Activated effector memory CD4-positive, alpha-beta T cell treated with Interleukin-2 at 50 U/mL for 16 hours (primary cell): ENCODE results near the gene BTN2A1.
A peak's percentile ranks its signal among the peaks of the same experiment; 100 is the strongest.
"Not testable (repeated sequence)": the region's sequence is repeated elsewhere in the genome, so short reads cannot be mapped to it uniquely, and the experiment has no call there.

Experiments
- DNase-seq: peaks from one replicate; pipeline ENCODE4 v3.0.0-alpha.2; 2020

Gene BTN2A1

DNA sequence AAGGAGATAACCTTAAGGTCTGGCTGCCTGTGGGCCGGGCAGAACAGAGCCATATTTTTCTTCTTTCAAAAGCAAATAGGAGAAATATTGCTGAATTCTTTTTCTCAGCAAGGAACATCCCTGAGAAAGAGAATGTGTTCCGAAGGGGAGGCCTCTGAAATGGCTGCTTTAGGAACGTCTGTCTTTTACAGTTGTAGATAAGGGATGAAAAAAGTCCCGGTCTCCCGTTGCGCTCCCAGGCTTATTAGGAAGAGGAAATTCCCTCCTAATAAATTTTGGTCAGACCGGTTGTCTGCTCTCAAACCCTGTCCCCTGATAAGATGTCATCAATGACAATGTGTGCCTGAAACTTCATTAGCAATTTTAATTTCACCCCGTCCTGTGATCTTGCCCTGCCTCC, 24.1 kb upstream of the BTN2A1 start:
- DNase-seq, result not testable (repeated sequence)

DNA sequence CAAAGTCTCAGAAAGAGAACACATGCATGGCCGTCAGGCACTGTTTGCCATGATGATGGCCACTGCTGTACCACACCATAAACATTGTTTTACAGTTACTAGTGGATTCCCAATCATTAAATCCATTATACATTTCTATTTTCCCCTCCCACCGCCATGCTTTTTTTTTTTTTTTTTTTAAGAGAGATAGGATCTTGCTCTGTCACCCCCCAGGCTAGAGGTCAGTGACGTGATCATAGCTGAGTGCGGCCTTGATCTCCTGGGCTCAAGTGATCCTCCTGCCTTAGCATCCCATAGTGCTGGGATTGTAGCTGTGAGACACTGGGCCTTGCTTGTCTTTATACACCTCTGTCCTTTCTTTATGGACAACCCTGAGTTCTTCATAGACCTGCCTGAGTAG, 21.7 kb upstream of the BTN2A1 start:
- no peak for DNase-seq

DNA sequence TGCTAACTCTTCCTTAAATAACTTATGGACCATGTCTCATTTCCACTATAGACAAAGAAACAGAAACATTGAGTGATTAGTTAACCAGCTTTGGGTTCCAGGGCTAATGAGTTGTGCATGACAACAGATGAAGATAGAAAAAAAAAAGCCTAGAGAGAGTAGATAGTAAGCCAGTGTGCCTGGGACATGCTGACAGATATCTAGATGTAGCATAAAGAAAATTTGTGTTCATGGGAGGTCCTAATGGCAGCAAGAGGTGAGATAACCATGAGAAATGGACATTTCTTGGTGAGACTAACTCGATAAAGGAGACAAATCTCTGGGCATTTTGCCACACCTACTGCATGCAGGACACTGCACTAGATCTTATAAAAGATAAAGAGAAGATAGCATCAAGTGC, 20.2 kb upstream of the BTN2A1 start:
- no peak for DNase-seq

DNA sequence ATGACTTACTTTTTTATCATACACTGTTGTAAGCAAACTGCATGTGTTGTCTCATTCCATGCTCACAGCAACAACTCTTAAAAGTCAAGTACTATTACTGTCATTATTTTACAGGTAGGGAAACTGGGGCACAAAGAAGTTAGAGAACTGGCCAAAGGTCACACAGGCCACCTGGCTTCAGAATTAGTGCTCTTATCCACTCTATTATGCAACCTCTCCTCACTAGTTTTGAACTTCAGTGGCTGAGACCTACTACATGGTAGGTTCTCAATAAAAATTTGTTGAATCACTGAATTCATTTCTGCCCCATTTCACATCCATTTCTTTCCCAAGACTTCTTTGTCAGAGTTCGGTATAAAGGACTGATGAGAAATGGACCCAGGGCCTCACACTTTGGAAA, 19.8 kb upstream of the BTN2A1 start:
- DNase-seq, result no peak

DNA sequence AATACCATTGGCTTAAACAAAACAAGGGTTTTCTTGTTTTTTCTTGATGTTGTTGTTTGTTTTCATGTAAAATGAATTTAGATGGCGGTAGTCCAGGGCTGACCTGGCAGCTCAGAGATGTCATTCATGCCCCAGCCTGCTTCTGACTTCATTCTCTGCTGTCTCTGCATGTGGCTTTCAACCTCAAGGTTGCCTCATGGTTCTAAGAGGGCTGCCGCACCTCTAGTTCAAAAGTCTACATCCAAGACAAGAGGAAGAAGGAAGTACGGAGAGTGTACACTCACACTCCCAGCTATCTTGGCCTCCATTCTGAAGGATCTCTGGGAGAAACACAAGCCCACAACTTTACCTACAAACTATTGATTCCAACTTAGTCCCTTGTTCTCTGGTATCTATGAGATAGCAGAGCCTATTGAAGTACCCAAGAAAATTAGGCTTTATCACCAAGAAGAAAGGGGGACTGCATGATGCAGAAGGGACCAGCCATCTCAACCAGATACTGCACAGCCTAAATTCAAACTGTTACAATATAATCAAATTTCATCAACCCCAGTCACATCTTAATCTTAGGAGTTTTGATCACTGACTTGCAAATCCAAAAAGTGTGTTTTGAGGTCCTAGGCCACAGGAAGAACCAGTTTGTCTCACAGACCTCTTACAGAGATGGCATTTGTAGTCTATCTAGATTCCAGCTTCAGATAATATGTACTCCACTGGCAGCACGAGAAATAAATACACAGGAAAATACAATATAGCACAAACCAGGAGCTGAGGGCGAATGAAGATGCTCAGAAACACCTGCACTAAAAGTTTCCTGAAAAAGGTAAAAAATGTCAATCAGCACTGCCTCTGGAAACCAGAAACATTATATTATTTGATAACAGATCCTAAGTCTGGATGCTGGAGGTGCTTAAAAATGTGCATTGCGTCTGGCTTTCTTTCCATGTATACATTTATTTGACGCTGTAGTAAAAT, 18.3 kb upstream of the BTN2A1 start:
- DNase-seq, result no peak

DNA sequence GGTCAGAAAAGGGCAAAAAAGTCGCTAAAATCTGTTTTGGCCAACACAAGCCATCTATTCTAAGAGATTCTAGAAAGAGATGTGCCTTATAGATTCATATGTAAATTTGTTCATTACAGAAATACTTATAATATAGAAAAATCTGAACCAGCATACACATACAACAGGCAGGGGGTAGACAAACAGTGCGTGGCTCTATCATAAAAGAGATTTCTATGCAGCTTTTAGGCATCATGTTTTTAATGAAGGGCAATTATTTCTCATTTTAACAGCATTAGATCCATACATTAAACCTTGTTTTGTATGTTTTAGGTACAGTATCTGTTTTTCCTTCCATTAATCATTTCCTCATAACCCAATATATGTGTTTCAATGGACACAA, 16.8 kb upstream of the BTN2A1 start:
- DNase-seq, result no peak

DNA sequence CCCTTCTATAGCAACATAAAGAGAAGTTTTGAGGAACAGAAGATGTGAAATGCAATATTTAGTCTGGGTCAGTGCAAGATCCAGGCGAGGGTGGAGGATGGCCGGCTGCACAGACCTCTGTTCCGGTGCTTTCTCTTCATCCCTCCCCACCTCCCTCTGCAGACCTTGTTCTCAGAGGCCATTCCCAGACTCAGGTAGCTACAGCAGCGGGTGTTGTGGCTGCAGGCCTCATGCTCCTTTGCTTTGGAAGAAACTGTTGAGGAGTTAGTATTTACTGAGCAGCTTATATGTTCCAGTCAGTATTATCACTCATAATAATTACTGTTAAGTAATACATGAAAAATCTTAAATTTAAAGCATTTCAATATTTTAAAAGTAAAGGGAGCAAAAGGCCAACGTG, 15.8 kb upstream of the BTN2A1 start:
- DNase-seq, result no peak

DNA sequence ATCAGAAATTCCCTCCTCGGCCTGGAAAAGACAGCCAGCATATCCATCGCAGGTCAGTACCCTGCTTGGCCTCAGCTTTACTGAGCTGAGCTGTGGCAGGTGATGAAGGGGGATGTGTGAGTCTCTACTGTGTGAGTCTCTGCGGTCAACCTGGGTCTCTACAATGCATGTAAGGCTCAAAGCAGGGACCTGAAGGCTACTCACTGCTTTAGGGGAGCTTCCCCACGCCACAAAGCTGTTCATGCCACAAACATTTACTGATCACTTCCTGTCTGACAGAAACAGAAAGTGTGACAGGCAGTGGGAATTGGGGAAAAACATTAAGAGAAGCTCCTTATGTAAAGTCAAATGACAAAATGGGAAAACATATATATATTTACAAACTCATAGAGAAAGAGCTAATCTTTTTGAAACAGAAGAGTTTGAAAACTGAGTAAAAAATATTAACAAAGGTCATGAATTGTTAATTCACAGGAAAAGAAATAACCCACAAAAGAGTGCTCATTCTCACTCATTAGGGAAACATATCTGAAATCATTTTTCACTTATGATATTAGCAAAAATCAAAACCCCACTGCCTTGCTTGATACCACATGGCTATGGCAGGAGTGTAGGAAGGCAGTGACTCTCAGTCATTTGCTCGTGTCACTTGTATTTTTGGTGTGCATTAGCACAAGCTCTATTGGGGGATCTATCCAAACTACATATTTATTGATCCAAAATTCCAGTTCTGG, 11.7 kb upstream of the BTN2A1 start:
- peak; percentile 6 for DNase-seq

DNA sequence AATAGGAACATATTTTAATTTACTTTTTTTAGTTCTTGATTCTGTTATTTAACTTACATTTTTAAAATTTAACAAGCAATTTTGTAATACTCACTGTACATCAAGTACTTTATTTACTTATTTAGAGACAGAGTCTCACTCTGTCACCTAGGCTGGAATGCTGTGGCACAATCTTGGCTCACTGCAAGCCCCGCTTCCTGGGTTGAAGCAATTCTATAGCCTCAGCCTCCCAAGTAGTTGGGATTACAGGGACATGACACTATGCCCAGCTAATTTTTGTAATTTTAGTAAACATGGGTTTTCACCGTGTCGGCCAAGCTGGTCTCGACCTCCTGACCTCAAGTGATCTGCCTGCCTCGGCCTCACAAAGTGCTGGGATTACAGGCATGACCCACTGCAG, 10.5 kb upstream of the BTN2A1 start:
- no peak for DNase-seq

DNA sequence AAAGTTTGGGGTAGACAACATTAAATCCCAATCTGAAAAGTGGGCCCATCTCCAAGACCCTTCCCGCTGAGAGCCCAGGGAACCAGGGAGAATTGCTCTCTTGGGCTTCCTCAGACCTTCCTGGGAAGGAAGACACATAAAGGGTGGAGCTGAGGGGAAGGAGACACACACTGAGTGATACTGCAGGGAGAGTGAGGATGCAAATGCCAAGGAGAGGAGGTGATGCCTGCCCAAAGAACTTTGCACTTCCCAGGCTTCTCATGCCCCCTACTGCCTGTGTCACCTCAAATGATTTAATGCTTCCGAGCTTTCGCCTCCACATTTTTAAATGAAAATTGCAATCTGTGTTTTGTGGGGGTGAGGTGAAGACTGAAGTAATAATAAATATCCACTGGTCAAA, 7.5 kb upstream of the BTN2A1 start:
- DNase-seq, result no peak

DNA sequence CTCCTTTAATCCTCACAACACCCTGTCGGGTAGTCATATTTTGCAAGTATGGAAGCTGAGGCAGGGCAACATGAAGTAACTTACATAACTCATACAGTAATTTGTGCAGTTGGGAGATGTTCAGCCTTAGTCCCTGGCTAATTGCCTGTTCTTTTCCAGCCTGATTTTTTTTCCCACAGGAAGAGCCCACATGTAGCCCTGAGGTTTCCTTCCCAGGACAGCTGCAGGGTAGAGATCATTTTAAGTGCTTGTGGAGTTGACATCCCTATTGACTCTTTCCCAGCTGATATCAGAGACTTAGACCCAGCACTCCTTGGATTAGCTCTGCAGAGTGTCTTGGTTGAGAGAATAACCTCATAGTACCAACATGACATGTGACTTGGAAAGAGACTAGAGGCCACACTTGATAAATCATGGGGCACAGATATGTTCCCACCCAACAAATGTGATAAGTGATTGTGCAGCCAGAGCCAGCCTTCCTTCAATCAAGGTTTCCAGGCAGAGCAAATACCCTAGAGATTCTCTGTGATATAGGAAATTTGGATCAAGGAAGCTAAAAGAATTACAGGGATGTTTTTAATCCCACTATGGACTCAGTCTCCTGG, 5.0 kb upstream of the BTN2A1 start:
- no peak for DNase-seq

DNA sequence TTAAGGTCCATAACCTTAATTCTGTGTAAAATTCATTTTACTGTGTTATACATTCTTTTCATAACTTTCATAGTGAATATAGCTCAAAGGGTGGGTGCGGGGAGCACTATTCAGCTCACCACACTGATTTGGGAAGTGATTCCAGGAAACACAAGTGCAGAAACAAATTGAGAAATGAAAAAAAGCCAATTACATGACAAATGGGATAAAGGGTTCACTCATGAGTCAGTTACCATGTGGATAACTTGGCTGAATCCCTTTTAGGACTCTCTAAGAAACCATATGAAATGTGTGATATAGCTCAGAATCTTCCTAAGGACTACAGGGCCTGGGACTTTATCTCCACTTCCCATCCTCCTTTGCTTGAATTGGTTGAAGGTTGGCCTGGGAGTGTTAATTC, 3.1 kb upstream of the BTN2A1 start:
- no peak for DNase-seq

DNA sequence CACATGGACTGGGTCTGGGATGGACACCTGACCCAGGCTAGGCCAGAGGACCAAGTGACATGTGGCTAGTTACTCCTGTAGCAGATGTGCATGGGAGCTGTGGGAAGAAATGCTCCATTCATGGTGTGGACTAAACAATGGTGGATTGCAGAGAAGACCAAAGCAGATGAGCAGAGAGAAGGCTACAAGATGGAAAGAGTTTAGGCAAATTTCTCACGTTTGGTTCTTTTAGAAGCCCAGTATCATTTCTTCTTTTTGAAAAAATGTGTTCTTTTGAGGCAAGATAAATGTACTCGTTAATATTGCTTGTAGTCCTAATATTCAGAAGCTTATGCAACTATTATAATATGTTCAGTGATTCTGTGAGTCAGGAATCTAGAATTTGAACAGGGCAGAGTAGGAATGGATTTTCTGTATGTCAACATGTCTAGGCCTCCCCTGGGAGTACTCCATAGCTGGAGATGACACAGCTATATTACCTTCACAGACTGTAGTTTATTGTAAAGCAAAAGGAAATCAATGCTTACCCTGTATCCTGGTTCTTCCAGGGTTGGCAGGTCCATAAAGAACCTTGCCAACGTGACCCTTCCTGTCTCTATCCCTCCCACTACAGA, 2.3 kb upstream of the BTN2A1 start:
- DNase-seq, result no peak

DNA sequence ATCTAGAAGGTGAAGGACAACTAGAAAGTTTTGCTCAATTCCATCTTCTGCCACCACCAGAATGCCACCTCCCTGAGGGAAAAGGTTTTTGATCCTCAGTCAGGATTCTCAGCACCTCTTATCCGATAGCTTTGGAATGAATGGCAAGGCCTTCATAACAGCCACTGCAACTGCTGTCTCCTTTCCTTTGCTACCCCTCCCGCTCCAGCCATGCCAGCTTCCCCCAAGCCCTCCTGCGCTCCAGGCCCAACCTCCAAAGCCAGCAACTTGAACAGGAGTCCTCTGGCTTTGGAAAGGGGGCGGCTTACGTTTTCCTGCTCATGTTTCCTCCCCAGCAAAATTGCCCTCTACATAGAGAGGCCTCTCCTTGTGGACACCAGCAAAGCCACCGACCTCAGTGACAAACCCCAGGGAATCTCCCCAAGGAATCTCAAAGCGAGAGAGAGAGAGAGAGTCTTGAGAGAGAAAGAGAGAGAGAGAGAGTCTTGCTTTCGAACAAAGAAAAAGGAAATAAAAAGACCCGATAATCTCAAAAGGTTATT, 420 bp upstream of the BTN2A1 start:
- no peak for DNase-seq

DNA sequence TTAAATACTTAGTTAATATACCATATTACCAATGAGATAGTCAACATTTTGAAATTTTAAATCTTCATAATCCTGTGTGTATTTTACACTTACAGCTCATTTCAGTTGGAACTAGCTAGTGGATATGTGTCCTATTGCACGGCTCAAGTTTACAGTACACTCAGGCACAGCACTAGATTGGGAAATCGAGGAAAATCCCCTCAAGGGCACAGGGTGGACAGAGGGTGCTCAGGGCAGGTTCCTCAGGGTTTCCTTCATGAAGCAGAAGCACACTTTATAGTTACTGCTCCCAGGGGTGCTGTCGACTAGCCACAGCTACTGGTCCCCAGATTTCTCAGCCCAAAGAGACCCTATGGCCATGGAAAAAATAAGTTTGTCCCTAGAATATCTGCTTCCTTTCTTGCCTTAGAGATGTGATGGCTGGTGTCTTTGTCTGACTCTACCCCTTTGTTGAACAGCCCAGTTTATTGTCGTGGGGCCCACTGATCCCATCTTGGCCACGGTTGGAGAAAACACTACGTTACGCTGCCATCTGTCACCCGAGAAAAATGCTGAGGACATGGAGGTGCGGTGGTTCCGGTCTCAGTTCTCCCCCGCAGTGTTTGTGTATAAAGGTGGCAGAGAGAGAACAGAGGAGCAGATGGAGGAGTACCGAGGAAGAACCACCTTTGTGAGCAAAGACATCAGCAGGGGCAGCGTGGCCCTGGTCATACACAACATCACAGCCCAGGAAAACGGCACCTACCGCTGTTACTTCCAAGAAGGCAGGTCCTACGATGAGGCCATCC, 1.5 kb downstream of the BTN2A1 start:
- no peak for DNase-seq

DNA sequence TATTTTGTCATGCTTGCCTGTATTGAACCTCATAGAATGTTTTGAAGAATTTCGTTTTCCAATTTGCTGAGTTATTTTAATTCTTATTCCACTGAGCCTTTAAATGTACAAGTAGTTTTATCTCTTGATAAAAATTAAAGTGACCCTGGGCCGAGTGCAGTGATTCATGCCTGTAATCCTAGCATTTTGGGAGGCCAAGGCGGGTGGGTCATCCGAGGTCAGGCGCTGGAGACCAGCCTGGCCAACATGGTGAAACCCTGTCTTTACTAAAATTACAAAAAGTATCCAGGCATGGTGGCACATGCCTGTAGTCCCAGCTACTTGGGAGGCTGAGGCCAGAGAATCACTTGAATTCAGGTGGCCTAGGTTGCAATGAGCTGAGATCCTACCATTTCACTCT, 3.6 kb downstream of the BTN2A1 start:
- DNase-seq, result not testable (repeated sequence)

DNA sequence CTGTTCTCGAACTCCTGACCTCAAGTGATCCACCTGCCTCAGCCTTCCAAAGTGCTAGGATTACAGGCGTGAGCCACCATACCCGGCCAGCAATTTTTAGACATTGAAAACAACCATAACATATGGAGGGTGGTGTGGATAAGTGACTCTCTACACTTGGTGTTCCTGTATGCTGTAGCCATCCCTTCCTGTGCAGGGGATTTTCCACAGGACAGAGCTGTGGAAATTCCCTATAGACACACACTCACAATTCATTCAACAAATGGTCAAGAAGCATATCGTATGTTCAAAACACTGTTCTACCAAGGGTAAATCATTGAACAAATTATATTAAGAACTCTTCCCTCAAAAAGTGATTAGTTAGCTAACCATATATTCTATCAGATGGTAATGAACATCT, 6.3 kb downstream of the BTN2A1 start:
- no peak for DNase-seq

DNA sequence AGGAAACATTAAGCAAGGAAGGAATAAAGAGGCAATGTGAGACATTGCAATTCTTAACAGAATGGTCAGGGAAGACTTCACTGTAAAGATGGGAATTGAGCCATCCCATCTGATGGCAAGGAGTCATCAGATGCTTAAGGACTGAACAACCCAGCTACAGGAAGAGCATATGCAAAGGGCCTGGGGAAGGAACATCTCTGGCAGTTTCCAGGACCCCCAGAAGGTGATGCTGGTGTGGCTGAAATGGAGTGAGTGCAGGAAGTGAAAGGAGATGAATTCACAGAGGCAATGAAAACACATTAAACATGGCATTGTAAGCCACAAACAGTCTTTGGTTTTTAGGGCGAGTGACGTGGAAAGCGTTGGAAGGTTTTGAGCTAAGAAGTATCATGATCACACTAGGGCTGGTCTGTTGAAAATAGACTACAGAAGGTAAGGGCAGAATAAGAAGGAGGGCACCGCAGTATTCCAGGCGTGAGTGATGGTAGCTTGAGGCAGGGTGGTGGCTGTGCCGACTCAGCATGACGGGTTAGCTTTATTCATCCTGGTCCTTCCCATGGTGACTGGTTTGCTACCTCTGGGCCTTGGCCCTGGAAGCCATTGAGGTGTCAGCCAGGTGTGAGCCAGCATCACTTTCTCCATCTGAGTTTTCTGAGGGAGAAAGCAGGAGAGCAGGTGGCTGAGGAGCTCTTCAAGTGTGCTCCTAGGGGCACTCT, 6.8 kb downstream of the BTN2A1 start:
- no peak for DNase-seq

DNA sequence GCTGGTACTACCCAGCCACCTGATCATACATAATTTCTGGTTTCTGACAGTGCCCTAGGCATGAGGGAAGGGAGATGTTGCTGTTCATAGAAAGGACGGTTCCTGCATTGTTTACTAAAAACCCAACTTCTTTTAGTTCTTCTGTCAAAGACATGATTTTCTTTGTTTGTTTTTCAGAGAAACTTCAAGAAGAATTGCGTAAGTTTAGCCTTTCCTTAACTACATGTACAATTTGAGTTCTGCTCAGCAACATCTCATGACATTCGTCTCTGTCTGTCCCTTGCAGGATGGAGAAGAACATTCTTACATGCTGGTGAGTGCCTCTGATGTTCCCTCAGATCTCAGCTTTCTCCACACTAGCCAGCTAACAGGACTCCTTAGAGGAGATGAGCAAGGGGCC, 8.0 kb downstream of the BTN2A1 start:
- no peak for DNase-seq

DNA sequence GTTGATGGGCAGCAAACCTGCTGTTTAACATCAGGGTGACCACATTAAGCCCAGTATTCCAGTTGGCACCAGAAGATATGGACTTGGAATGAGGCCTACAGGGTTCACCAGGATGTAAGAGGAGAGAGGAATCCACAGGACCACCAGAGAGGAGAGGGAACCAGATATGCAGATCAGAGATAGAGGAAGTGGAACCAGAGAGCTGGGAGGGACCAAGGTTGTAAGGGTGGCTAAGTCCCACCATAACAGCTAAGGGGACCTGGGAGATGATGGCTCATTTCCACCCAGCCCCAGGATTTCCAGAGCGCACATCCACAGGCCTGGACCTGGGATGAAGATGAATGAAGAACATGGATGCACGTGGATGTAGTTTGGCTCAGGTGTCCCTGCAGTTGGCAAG, 11.1 kb downstream of the BTN2A1 start:
- DNase-seq, result no peak

DNA sequence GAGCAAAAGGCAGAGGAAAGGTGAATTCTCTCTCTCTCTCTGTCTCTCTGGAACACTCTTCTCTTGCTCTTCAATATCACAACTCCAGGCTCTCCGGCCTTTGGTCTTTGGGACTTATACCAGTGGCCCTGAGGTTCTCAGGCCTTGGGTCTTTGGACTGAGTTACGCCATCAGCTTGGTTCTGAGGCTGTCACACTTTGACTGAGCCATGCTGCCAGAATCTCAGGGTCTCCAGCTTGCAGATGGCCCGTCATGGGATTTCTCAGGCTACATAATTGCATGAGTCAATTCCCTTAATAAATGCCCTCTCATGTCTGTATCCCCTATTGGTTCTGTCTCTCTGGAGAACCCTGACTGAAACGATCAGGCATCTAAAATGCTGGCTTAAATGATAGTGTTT, 12.9 kb downstream of the BTN2A1 start:
- DNase-seq, result no peak

DNA sequence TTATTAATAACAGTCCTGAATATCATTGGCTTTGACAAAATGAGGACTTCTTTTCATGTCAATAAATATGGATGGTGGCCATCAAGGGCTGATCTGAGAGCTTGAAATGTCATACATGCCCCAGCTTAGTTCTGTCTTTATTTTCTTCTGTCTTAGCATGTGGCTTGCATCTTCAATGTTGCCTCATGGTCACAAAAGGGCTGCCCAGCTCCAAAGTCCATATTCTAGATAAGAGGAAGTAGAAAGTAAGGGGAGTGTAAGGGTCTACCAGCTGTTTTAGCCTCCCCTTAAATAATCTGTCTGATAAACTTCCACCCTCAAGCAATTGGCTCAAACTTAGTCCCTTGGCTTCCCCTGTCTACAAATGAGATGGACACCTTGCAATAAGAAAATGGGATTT, 14.2 kb downstream of the BTN2A1 start:
- no peak for DNase-seq
